ENCODE measurements around the gene HMOX2.

HMOX2 gene

GRCh38 chr16:4532238-4532637, 56.0 kb downstream of the HMOX2 start:
- Histone ChIP-seq H2AFZ (ENCODE audit: low read depth, low read length, severe bottlenecking) (no peak overlapping the region), H4K20me1 (ENCODE audit: low read depth, low read length) (no peaks in the 10 kb centered on the region), H3K36me3 (ENCODE audit: low read length) (no peaks in the 10 kb centered on the region), H3K27ac (ENCODE audit: low read depth, low read length) (no peak overlapping the region), H3K79me2 (ENCODE audit: insufficient read depth, low read length) (no peaks in the 10 kb centered on the region), H3K9me2 (replicated peaks; ENCODE audit: insufficient read depth, low read length) (no peaks in the 10 kb centered on the region), H3K9ac (ENCODE audit: low read length) (no peak overlapping the region), H3F3A (ENCODE audit: insufficient read depth) (peaks cover 4% of the 10 kb centered on the region), H3K27me3 (ENCODE audit: low read length) (no peaks in the 10 kb centered on the region), H3K9me3 (ENCODE audit: insufficient read depth, low read length) (no peaks in the 10 kb centered on the region), H3K4me2 (ENCODE audit: low read depth, low read length, poor library complexity, severe bottlenecking) (no peak overlapping the region), H3K4me3 (ENCODE audit: insufficient read depth, low read length, poor library complexity, severe bottlenecking) (no peak overlapping the region)
- no peak for TF ChIP-seq CTCF (IDR thresholded peaks at IDR 0.05; ENCODE audit: insufficient read depth, low read length, poor library complexity, severe bottlenecking)
- TF ChIP-seq EZH2phosphoT487 (conservative IDR thresholded peaks at IDR 0.05; ENCODE audit: low read length): no peak

- H3K27me3 ChIP-seq (ENCODE audit: low read length): no peaks in the 10 kb centered on the region
- no peak overlapping the region for H2AFZ ChIP-seq (ENCODE audit: low read depth, low read length, severe bottlenecking)
- H3K9me3 ChIP-seq (ENCODE audit: insufficient read depth, low read length): no peaks in the 10 kb centered on the region
- H3K27ac ChIP-seq (ENCODE audit: low read depth, low read length): no peak overlapping the region
- no peak overlapping the region for H3K4me3 ChIP-seq (ENCODE audit: insufficient read depth, low read length, poor library complexity, severe bottlenecking)
- H3K9me2 ChIP-seq (replicated peaks; ENCODE audit: insufficient read depth, low read length): no peaks in the 10 kb centered on the region
- H4K20me1 ChIP-seq (ENCODE audit: low read depth, low read length): no peaks in the 10 kb centered on the region
- H3K79me2 ChIP-seq (ENCODE audit: insufficient read depth, low read length): no peaks in the 10 kb centered on the region
- H3K4me2 ChIP-seq (ENCODE audit: low read depth, low read length, poor library complexity, severe bottlenecking): no peak overlapping the region
- H3K9ac ChIP-seq (ENCODE audit: low read length): no peak overlapping the region
- no peaks in the 10 kb centered on the region for H3K36me3 ChIP-seq (ENCODE audit: low read length)
- TF ChIP-seq EZH2phosphoT487 (conservative IDR thresholded peaks at IDR 0.05; ENCODE audit: low read length) (no peak), CTCF (IDR thresholded peaks at IDR 0.05; ENCODE audit: insufficient read depth, low read length, poor library complexity, severe bottlenecking) (no peak)
- no peaks in the 10 kb centered on the region for H3F3A ChIP-seq (ENCODE audit: insufficient read depth)
These were observed 57.3 kb downstream of the HMOX2 start for GRCh38 chr16:4533490-4533889.

GRCh38 chr16:4534151-4534790, 58.1 kb downstream of the HMOX2 start:
- no peak overlapping the region for H3K27ac ChIP-seq (ENCODE audit: low read depth, low read length)
- TF ChIP-seq CTCF (IDR thresholded peaks at IDR 0.05; ENCODE audit: insufficient read depth, low read length, poor library complexity, severe bottlenecking) (no peak), EZH2phosphoT487 (conservative IDR thresholded peaks at IDR 0.05; ENCODE audit: low read length) (no peak)
- H3K27me3 ChIP-seq (ENCODE audit: low read length): no peaks in the 10 kb centered on the region

More at GRCh38 chr16:4534151-4534790, 58.1 kb downstream of the HMOX2 start:
- Histone ChIP-seq H3K4me2 (ENCODE audit: low read depth, low read length, poor library complexity, severe bottlenecking) (no peak overlapping the region), H4K20me1 (ENCODE audit: low read depth, low read length) (no peaks in the 10 kb centered on the region), H2AFZ (ENCODE audit: low read depth, low read length, severe bottlenecking) (no peak overlapping the region), H3K36me3 (ENCODE audit: low read length) (no peaks in the 10 kb centered on the region), H3K9ac (ENCODE audit: low read length) (no peak overlapping the region), H3K79me2 (ENCODE audit: insufficient read depth, low read length) (no peaks in the 10 kb centered on the region), H3K9me2 (replicated peaks; ENCODE audit: insufficient read depth, low read length) (no peaks in the 10 kb centered on the region), H3F3A (ENCODE audit: insufficient read depth) (no peaks in the 10 kb centered on the region), H3K9me3 (ENCODE audit: insufficient read depth, low read length) (no peaks in the 10 kb centered on the region), H3K4me3 (ENCODE audit: insufficient read depth, low read length, poor library complexity, severe bottlenecking) (no peak overlapping the region)

Data from SU-DHL-6 (cell line).